Mucosa of gallbladder (tissue), 1 donor: ENCODE data around the gene STAP1. TPM values are rescaled to one million over a fixed set of nuclear protein-coding genes. Genes with fewer than 3 reads are reported as not detected.
"Not testable (repeated sequence)": the region's sequence is repeated elsewhere in the genome, so short reads cannot be mapped to it uniquely, and the experiment has no call there.

Experiments used
- DNase-seq: peaks from one replicate; pipeline ENCODE4 v3.0.0-alpha.2; 2020; ENCODE audit warnings: low spot score
- total RNA-seq: library from RNA; stranded (reverse); gene quantifications from one replicate; pipeline ENCODE4 v1.2.1, GENCODE V29; 2021
- donor health status: DM: no; HTN: no; CAD: no.

STAP1 gene
- total RNA-seq, 1 donor from 2014 or later: 0.75 TPM

DNA sequence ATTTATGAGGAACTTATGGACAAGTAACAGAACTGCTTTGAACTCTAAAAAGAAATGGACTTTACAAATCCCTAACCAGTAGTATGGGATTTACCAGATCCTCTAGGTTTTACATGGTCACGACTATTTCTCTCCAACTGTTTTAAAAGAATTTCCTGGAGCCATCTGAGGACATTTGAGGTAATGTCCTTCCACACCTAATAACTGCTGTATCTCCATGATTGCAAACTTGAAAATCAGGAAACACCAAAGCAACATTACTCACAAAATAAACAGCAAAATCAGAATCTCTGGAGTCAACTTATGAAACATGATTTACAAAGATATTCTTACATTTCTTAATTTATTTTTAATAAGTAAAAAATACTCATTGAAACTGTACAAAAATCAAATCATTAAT, 58.0 kb downstream of the STAP1 start:
- no peak for DNase-seq

DNA sequence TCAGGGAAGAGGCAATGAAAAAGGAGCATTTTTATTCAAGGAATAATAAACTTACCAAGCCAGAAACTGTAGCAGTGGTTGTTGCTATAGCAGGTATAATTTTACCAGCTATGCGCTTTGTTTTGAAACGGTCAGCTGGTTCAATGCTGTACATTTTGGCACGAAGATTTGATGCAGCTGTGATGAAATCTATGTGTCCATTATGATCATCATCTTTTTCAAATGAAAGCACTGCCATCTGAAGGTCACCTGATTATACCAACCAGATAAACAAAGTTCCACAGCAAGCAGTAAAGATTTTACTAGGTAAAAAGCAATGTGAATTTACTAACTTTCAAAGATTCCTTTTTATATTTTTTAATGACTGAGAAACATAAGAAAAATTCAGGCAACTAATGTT, 66.4 kb downstream of the STAP1 start:
- DNase-seq: no peak

DNA sequence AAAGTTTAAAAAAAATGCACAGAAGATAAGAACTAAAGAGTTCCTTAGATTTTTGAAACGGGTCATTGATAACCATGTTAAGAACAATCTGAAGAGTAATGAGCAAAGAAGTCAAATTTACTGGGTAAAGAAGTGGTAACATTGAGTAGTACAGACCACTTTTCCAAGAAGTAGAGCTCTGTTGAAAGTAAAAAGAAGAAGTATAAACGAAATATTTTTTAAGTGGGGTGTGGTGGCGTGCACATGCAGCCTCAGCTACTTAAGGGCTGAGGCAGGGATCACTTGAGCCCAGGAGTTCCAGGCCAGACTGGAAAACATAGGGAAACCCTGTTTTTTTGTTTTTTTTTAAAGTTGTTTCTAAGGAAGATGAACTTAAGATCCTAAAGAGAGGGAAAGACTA, 74.0 kb downstream of the STAP1 start:
- DNase-seq: no peak

DNA sequence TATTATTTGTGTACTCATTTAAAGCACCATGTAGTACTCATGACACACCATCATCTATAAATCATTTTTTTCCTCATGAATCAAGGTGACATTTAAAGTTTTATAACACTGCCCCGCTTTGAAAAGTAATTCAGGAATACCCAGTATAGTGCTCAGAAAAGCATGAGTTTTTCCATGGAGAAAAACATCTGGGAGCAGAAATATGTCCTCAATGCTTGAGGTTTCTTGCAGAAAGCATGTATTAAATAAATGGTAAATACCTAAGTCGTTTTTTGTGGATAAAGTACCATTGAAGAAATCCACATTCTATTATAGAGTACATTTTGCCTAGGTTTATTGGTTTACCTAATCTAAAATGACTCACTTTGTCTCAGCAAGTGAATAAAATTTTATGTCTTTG, 76.2 kb downstream of the STAP1 start:
- DNase-seq: no peak

DNA sequence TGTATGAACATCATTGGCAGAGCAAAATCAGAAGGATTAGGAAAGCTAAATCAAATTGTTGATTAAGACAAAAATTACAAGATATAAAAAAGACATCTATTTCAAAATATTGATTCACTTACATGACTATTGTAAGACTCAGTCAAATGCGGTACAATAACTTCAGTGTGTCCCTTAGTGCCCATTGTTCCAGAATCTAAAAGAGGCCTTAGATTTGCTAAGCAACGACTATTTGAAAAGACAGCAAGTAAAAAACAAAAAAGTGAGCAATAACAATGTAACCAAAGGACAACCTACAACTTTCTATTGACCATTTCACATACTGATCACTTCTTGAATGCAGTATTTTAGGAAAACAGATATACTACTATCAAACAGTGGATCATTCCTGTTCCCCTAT, 76.8 kb downstream of the STAP1 start:
- no peak for DNase-seq

DNA sequence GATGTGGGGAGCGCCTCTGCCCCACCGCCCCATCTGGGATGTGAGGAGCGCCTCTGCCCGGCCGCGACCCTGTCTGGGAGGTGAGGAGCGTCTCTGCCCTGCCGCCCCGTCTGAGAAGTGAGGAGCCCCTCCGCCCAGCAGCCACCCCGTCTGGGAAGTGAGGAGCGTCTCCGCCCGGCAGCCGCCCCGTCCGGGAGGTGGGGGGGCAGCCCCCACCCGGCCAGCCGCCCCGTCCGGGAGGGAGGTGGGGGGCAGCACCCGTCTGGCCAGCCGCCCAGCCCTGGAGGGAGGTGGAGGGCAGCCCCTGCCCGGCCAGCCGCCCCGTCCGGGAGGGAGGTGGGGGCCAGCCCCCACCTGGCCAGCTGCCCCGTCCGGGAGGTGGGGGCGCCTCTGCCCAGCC, 78.5 kb downstream of the STAP1 start:
- not testable (repeated sequence) for DNase-seq

DNA sequence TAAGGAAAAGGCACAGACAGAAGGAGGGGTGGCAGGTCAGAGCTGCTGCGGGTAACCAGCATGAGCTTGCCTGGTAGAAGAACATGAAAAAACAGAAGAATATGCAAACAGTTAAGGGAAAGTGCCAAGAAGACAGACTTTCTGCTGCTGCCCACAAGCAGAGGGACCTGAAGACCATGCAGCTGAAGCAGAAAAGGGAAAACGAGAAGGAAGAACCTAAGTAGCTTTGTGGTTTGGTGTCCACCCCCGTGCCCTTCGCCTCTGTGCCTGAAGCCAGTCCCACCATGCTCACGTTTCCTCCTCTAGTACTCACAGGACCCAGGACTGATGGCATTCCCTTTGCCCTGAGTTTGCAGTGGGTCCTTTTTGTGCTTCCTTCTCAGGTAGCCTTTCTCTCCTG, 79.6 kb downstream of the STAP1 start:
- no peak for DNase-seq

DNA sequence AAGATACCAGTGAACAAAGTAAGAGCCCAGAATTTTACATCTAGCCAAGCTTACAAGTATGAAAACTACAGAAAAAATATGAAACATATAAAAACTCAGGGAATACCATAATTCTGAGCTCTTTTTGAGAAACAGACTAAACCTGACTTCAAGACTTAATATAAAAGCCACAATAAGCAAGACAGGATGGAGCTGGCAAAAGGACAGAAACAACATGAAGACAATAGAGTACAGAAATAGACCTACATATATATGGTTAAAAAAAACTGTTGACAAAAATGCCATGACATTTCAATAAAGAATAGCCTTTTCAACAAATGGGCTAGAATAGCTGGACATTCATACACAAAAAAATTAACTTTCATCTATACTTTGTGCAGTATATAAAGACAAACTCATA, 93.0 kb downstream of the STAP1 start:
- DNase-seq: no peak

Other genes starting within 250 kb of the STAP1 start
- gene CENPC, start 13.2 kb upstream of the STAP1 start, total RNA-seq: 17.3 TPM
- 38.0 TPM for gene UBA6, start 142.4 kb downstream of the STAP1 start, total RNA-seq
- gene GNRHR, start 195.7 kb downstream of the STAP1 start, total RNA-seq: not detected